A673 (cell line): ENCODE measurements around the gene SCYL1. TPM values are rescaled to one million over a fixed set of nuclear protein-coding genes. Genes with fewer than 3 reads are reported as not detected.

Source experiments
- BruUV-seq: library from RNA; stranded (reverse); fragments of 400-500 nt; replicated peaks from 2 replicates; lab custom pipeline; 2021; lab: Mats Ljungman, UMichigan
- CTCF ChIA-PET: fragments of 300-600 bp; sonication (Branson Sonifier 250); formaldehyde crosslinking; loops from one replicate; lab custom pipeline; 2022; ENCODE audit warnings: antibody characterized with exemption; lab: Charles Lee
- POLR2A ChIA-PET: fragments of 300-600 bp; sonication (Branson Sonifier 250); formaldehyde crosslinking; loops from one replicate; lab custom pipeline; 2022; ENCODE audit warnings: antibody characterized with exemption; ENCODE audit not compliant: low non-redundant PET; lab: Charles Lee
- DNase-seq: peaks from one replicate; pipeline ENCODE4 v3.0.0-alpha.2; 2015; ENCODE audit warnings: low spot score
- H3K27ac ChIP-seq: fragments of 200-600 bp; sonication (generic); 2 replicates; pipeline ENCODE4 v1.5.1; 2016; ENCODE audit warnings: mixed run types, low read depth, mild to moderate bottlenecking, mixed read lengths, antibody characterized with exemption, low read length; ENCODE audit not compliant: poor library complexity, severe bottlenecking
- H3K27me3 ChIP-seq: fragments of 200-600 bp; sonication (generic); replicated peaks from 2 replicates; pipeline ENCODE4 v1.6.1; 2017; ENCODE audit warnings: mixed run types, low read depth, mild to moderate bottlenecking, mixed read lengths, antibody characterized with exemption, low read length; ENCODE audit not compliant: insufficient read depth, poor library complexity
- H3K36me3 ChIP-seq: fragments of 200-600 bp; sonication (generic); 2 replicates; pipeline ENCODE4 v1.6.1; 2016; ENCODE audit warnings: mixed run types, mild to moderate bottlenecking, mixed read lengths, antibody characterized with exemption, low read length; ENCODE audit not compliant: insufficient read depth, poor library complexity, severe bottlenecking
- H3K4me1 ChIP-seq: fragments of 200-600 bp; sonication (generic); 2 replicates; pipeline ENCODE4 v1.6.1; 2017; ENCODE audit warnings: mixed run types, mild to moderate bottlenecking, mixed read lengths, antibody characterized with exemption, low read length; ENCODE audit not compliant: insufficient read depth, poor library complexity, severe bottlenecking
- H3K4me3 ChIP-seq: fragments of 200-600 bp; sonication (generic); 2 replicates; pipeline ENCODE4 v1.5.1; 2016; ENCODE audit warnings: low read depth, mixed run types, mild to moderate bottlenecking, mixed read lengths, low read length; ENCODE audit not compliant: poor library complexity, severe bottlenecking
- H3K9me3 ChIP-seq: fragments of 200-600 bp; sonication (generic); 2 replicates; pipeline ENCODE4 v1.6.1; 2016; ENCODE audit warnings: mixed run types, low read depth, mild to moderate bottlenecking, mixed read lengths, antibody characterized with exemption, low read length; ENCODE audit not compliant: poor library complexity, severe bottlenecking
- EZH2 ChIP-seq: fragments of 200-600 bp; sonication (generic); IDR thresholded peaks from 2 replicates; pipeline ENCODE4 v1.6.1; 2017; ENCODE audit warnings: borderline replicate concordance, low read depth, mild to moderate bottlenecking, mixed read lengths, antibody characterized with exemption, low read length; ENCODE audit not compliant: poor library complexity, severe bottlenecking
- intact Hi-C: fragments of 100-400 bp; cut with micrococcal nuclease; formaldehyde crosslinking; loops from one replicate; pipeline ENCODE4 v1.10.0; 2022; ENCODE audit not compliant: unreplicated experiment
- total RNA-seq: library from RNA; stranded (reverse); gene quantifications from 2 replicates; pipeline ENCODE4 v1.2.3, GENCODE V29; 2021
- TF ChIP-seq, protein P1 (sequence below): fragments of 300-800, 200-600 bp; sonication (generic); conservative IDR thresholded peaks from 2 replicates; pipeline ENCODE4 v1.5.1; 2017; ENCODE audit warnings: low read depth, mild to moderate bottlenecking, antibody characterized with exemption, low read length, moderate library complexity, mixed read lengths

SCYL1 gene
- total RNA-seq, 1 experiment from 2014 or later: 90.6 TPM

DNA sequence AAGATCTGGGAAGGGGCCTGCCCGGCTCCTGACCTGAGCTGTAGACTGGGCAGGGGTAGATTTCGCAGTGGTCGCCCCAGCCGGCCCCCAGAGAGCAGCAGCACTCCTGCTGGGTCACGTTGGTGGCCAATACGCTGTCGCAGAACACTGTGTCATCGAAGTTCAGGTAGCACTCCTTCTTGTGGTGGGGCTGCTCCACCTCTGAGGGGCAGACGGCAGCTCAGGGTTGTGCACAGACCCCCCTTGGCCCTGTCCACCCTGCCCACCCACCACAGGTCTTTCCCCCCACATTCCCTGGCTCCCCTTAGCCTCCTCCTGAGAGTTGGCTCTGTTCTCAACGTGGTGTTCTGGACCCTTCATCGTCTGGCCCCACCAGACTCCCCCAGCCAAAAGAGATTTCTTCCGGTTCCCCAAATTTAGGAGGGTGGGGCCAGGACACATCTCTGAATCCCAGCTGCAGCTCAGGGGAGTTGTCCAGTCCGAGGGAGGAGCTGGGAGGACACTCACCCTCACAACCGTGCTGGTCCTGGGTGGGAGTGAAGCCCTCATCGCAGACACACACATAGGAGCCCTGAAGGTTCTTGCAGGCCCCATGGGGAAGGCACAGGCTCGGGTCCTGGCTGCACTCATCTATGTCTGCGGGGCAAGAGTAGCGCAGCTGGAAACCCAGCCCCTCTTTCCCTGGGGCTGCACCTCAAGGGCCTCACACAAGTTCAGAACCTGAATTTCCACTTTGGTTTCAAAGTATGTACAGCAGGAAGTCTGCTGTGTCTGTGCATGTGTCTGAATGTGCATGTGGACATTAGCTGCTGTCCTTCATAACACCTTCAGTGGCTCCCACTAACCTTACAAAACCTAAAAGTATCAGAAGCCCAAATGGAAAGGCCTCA, 16.5 kb downstream of the SCYL1 start:
- POLR2A ChIA-PET: interaction anchor here (0.6 kb wide), 1 partner anchor 35 kb away, joined by 4 read pairs; no protein-coding TSS in a partner anchor
- intact Hi-C loops: loop anchor here (1.0 kb wide), 1 partner anchor 29 kb away; the partner anchor contains the start of gene ZNRD2
- Histone ChIP-seq H3K27ac (peak overlapping the region; percentile 52), H3K4me1 (peaks cover 13% of the 10 kb centered on the region), H3K36me3 (peaks cover 18% of the 10 kb centered on the region), H3K4me3 (peak overlapping the region; percentile 57), H3K9me3 (no peaks in the 10 kb centered on the region), H3K27me3 (no peaks in the 10 kb centered on the region)
- TF ChIP-seq, protein P1, sequence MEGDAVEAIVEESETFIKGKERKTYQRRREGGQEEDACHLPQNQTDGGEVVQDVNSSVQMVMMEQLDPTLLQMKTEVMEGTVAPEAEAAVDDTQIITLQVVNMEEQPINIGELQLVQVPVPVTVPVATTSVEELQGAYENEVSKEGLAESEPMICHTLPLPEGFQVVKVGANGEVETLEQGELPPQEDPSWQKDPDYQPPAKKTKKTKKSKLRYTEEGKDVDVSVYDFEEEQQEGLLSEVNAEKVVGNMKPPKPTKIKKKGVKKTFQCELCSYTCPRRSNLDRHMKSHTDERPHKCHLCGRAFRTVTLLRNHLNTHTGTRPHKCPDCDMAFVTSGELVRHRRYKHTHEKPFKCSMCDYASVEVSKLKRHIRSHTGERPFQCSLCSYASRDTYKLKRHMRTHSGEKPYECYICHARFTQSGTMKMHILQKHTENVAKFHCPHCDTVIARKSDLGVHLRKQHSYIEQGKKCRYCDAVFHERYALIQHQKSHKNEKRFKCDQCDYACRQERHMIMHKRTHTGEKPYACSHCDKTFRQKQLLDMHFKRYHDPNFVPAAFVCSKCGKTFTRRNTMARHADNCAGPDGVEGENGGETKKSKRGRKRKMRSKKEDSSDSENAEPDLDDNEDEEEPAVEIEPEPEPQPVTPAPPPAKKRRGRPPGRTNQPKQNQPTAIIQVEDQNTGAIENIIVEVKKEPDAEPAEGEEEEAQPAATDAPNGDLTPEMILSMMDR: no peak
- TF ChIP-seq EZH2: no peak
- no TSS peak for BruUV-seq
- CTCF ChIA-PET: interaction anchor here (0.6 to 2.1 kb wide), 14 partner anchors 16 to 486 kb away, joined by 3 to 13 read pairs (median 4); partner anchors contain the start of genes DPF2, FAM89B, LTBP3 and SCYL1
- DNase-seq: no peak

DNA sequence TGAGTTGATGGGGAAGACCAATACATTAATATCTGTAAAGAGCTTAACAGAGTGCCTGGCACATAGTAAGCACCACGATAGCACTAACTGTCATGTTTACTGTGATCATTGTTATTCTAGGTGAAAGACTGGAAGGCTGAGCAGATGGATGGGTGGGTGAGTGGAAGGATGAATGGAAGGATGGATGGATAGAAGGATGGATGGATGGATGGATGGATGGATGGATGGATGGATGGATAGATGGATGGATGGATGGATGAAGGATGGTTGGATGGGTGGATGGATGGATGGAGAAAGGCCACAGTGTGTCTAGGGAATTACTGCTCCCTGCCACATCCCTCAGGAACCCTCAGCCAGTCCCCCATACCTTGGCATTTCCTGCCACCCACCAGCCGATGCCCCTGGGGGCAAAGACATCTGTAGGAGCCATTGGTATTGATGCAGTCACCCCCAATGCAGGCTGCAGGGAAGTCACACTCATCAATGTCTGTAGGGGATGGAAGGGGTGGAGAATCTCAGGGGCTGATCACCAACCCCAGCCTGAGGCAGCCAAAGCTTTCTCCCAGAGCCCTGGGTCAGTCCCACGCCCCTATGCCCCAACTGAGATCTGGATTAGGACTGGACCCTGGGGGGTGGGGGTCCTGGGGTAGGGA, 18.0 kb downstream of the SCYL1 start:
- intact Hi-C loops: no loop called here
- H3K27me3 ChIP-seq: no peaks in the 10 kb centered on the region
- H3K4me3 ChIP-seq: no peak overlapping the region
- H3K4me1 ChIP-seq: peaks cover 19% of the 10 kb centered on the region
- no peaks in the 10 kb centered on the region for H3K9me3 ChIP-seq
- H3K27ac ChIP-seq: no peak overlapping the region
- TF ChIP-seq EZH2: no peak
- TF ChIP-seq, protein P1: no peak
- ChIA-PET POLR2A (no interaction called here), CTCF (interaction anchor here (0.9 kb wide), 1 partner anchor 51 kb away, joined by 5 read pairs; no protein-coding TSS in a partner anchor)
- BruUV-seq: no TSS peak
- DNase-seq: no peak
- H3K36me3 ChIP-seq: peaks cover 10% of the 10 kb centered on the region

DNA sequence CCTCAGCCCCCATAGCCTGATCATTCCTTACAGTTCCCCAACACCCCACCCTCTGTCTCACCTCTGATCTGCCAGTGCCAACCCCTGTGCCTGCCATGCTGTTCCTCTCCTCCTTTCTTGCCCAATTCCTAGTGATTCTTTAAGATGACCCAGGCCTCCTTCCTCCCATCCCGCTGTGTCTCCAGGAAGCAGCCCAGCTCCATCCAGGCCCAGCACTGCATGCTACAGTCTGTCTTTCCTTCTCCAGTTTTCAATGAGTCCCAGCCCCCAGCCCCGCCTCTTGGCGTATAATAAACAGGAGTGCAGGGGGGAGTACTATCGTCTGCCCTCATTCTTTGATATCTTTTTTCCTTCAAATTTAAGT, 21.0 kb downstream of the SCYL1 start:
- Histone ChIP-seq H3K9me3 (no peaks in the 10 kb centered on the region), H3K27me3 (no peaks in the 10 kb centered on the region), H3K36me3 (peaks cover 2% of the 10 kb centered on the region), H3K27ac (no peak overlapping the region), H3K4me3 (no peak overlapping the region), H3K4me1 (peaks cover 14% of the 10 kb centered on the region)
- TF ChIP-seq, protein P1: no peak
- TF ChIP-seq EZH2: no peak
- POLR2A ChIA-PET: no interaction called here
- intact Hi-C loops: no loop called here
- DNase-seq: no peak
- CTCF ChIA-PET: interaction anchor here (0.6 kb wide), 1 partner anchor 269 kb away, joined by 15 read pairs; no protein-coding TSS in a partner anchor
- BruUV-seq: no TSS peak
